HG03280 (cell line): ENCODE results near the gene SCYGR7.
"Not testable (repeated sequence)": the region's sequence is repeated elsewhere in the genome, so short reads cannot be mapped to it uniquely, and the experiment has no call there.

Experiments used
- ATAC-seq: cut with Tn5 transposase; IDR thresholded peaks from one replicate; pipeline ENCODE4 v1.9.1; 2021; ENCODE audit warnings: mild to moderate bottlenecking, moderate library complexity; ENCODE audit not compliant: unreplicated experiment

SCYGR7 gene

GRCh38 chr2:227756261-227756660, 28.1 kb downstream of the SCYGR7 start:
- ATAC-seq: not testable (repeated sequence)

GRCh38 chr2:227759411-227760118, 31.4 kb downstream of the SCYGR7 start:
- no peak for ATAC-seq

GRCh38 chr2:227761740-227762476, 33.8 kb downstream of the SCYGR7 start:
- ATAC-seq: no peak

- ATAC-seq: no peak
These were observed 37.7 kb downstream of the SCYGR7 start for GRCh38 chr2:227765788-227766372.

- peak; percentile 97 for ATAC-seq
These were observed 38.3 kb downstream of the SCYGR7 start for GRCh38 chr2:227766373-227766883.

- no peak for ATAC-seq
These were observed 39.7 kb downstream of the SCYGR7 start for GRCh38 chr2:227767830-227768229.

GRCh38 chr2:227772197-227772661, 44.1 kb downstream of the SCYGR7 start:
- ATAC-seq: no peak

GRCh38 chr2:227772932-227773331, 44.8 kb downstream of the SCYGR7 start:
- ATAC-seq: no peak

GRCh38 chr2:227774011-227774624, 46.0 kb downstream of the SCYGR7 start:
- no peak for ATAC-seq

GRCh38 chr2:227774895-227775842, 47.0 kb downstream of the SCYGR7 start:
- ATAC-seq: no peak
